Peyer's patch (tissue), 4 donors: ENCODE results near the gene COL6A2.

Source experiments
- CTCF ChIP-seq, 6 experiments: fragments of 450-650 bp in 4 of 6; fragments of 200-600 bp in 2 of 6; sonication (generic) in 1 of 6; IDR thresholded peaks; one replicate each; pipeline ENCODE4 v1.5.1; 2017 to 2019; ENCODE audit warnings: antibody characterized with exemption in 6 of 6, mild to moderate bottlenecking in 3 of 6, moderate library complexity in 1 of 6
- POLR2A ChIP-seq, 2 donors: fragments of 450-650 bp; IDR thresholded peaks; one replicate each; pipeline ENCODE4 v1.5.1; 2017; ENCODE audit warnings: antibody characterized with exemption in 2 of 2, mild to moderate bottlenecking in 2 of 2, moderate library complexity in 2 of 2

DNA sequence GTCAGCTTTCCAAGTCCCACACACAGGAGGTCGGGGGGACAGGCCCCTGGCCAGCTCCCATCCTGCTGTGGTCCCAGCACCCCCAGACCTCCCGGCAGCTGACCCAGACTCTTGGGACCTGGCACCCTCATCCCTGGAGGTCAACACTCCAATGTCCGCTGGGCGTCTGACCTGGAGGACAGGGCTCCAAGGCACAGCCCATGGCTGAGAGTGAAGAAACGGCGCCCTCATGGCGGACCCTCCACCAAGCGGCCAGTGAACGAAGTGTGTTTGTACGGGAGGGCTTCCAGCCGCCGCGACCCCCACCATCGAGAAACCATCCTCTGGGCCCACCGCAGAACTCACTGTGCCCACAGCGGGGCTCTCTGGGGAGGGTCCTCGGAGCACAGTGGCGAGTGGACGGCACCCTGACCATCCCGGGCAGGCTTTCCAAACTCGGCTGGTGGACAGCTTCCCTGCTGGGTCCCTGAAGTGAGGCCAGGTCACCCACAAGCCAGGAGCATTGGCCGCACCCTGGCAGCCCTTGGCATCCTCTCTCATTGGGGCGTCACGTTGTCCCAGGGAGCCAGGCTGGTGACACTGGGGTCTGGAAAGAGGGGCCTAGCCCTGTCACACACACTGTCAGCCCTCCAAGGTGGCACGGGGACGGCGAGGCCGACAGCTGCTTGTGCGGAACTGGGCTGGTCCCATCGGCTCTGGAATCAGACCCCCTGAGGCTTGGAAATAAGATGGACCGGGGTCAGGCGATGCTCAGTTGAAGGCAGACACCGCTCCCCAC, 47.8 kb upstream of the COL6A2 start:
- TF ChIP-seq CTCF (IDR thresholded peaks at IDR 0.05) (no peak), POLR2A (IDR thresholded peaks at IDR 0.05) (no peak)
